ENCODE measurements around the gene FRMD7.

FRMD7 gene

GRCh38 chrX:132040066-132040465, 87.8 kb downstream of the FRMD7 start:
- TF ChIP-seq CTCF (IDR thresholded peaks at IDR 0.05; ENCODE audit: low read depth, low read length, missing control alignments) = no peak
- no peak for DNase-seq (ENCODE audit: low read depth)
- H3K4me3 ChIP-seq (ENCODE audit: low read depth, low read length) = no peak overlapping the region

- no peak for TF ChIP-seq CTCF (IDR thresholded peaks at IDR 0.05; ENCODE audit: low read depth, low read length, missing control alignments)
- no peak for DNase-seq (ENCODE audit: low read depth)
- H3K4me3 ChIP-seq (ENCODE audit: low read depth, low read length) = no peak overlapping the region
These were observed 90.3 kb downstream of the FRMD7 start for GRCh38 chrX:132037479-132037993.

- DNase-seq (ENCODE audit: low read depth) = no peak
- H3K4me3 ChIP-seq (ENCODE audit: low read depth, low read length) = no peak overlapping the region; the same call in 1 of the 2 replicates
- no peak for TF ChIP-seq CTCF (IDR thresholded peaks at IDR 0.05; ENCODE audit: low read depth, low read length, missing control alignments)
These were observed 93.2 kb downstream of the FRMD7 start for GRCh38 chrX:132034648-132035047.

GRCh38 chrX:132033166-132033565, 94.7 kb downstream of the FRMD7 start:
- DNase-seq (ENCODE audit: low read depth) = no peak
- H3K4me3 ChIP-seq (ENCODE audit: low read depth, low read length) = no peak overlapping the region; the same call in 1 of the 2 replicates

GRCh38 chrX:132031867-132032266, 96.0 kb downstream of the FRMD7 start:
- DNase-seq (ENCODE audit: low read depth) = no peak
- no peak for TF ChIP-seq CTCF (IDR thresholded peaks at IDR 0.05; ENCODE audit: low read depth, low read length, missing control alignments)
- no peak overlapping the region for H3K4me3 ChIP-seq (ENCODE audit: low read depth, low read length)

More at GRCh38 chrX:132033166-132033565, 94.7 kb downstream of the FRMD7 start:
- no peak for TF ChIP-seq CTCF (IDR thresholded peaks at IDR 0.05; ENCODE audit: low read depth, low read length, missing control alignments)

GRCh38 chrX:132030264-132030663, 97.6 kb downstream of the FRMD7 start:
- no peak for TF ChIP-seq CTCF (IDR thresholded peaks at IDR 0.05; ENCODE audit: low read depth, low read length, missing control alignments)
- no peak overlapping the region for H3K4me3 ChIP-seq (ENCODE audit: low read depth, low read length)
- DNase-seq (ENCODE audit: low read depth) = no peak
